HG02973 (cell line): ENCODE data around the gene GRM5.

ENCODE experiments used
- ATAC-seq: cut with Tn5 transposase; IDR thresholded peaks from one replicate; pipeline ENCODE4 v1.9.1; 2021; ENCODE audit warnings: moderate library complexity; ENCODE audit not compliant: unreplicated experiment

Gene GRM5

GRCh38 chr11:88620568-88621130 lies 445.1 kb downstream of the GRM5 start:
- ATAC-seq: no peak

GRCh38 chr11:88619656-88620385 lies 446.0 kb downstream of the GRM5 start:
- no peak for ATAC-seq

GRCh38 chr11:88619071-88619425 lies 446.7 kb downstream of the GRM5 start:
- ATAC-seq: no peak

GRCh38 chr11:88618327-88619070 lies 447.3 kb downstream of the GRM5 start:
- ATAC-seq: no peak

- ATAC-seq: no peak
Measured at GRCh38 chr11:88617226-88617625, 448.6 kb downstream of the GRM5 start.

- ATAC-seq: no peak
Measured at GRCh38 chr11:88604260-88604659, 461.5 kb downstream of the GRM5 start.

- no peak for ATAC-seq
Measured at GRCh38 chr11:88603091-88603867, 462.5 kb downstream of the GRM5 start.

GRCh38 chr11:88597387-88597786 lies 468.4 kb downstream of the GRM5 start:
- ATAC-seq: no peak

GRCh38 chr11:88596786-88597185 lies 469.0 kb downstream of the GRM5 start:
- no peak for ATAC-seq

GRCh38 chr11:88594274-88594950 lies 471.4 kb downstream of the GRM5 start:
- no peak for ATAC-seq

- ATAC-seq: no peak
Measured at GRCh38 chr11:88590361-88590760, 475.4 kb downstream of the GRM5 start.

GRCh38 chr11:88583251-88583650 lies 482.5 kb downstream of the GRM5 start:
- ATAC-seq: no peak

GRCh38 chr11:88579466-88579865 lies 486.3 kb downstream of the GRM5 start:
- no peak for ATAC-seq

- ATAC-seq: no peak
Measured at GRCh38 chr11:88576741-88577140, 489.0 kb downstream of the GRM5 start.

GRCh38 chr11:88575916-88576315 lies 489.9 kb downstream of the GRM5 start:
- no peak for ATAC-seq

- no peak for ATAC-seq
Measured at GRCh38 chr11:88569342-88569741, 496.4 kb downstream of the GRM5 start.

- ATAC-seq: no peak
Measured at GRCh38 chr11:88555829-88556202, 510.0 kb downstream of the GRM5 start.

- no peak for ATAC-seq
Measured at GRCh38 chr11:88555018-88555828, 510.6 kb downstream of the GRM5 start.

- no peak for ATAC-seq
Measured at GRCh38 chr11:88553204-88553603, 512.6 kb downstream of the GRM5 start.
